ENCODE results near the gene CRIM1. TPM values are rescaled to one million over a fixed set of nuclear protein-coding genes. Genes with fewer than 3 reads are reported as not detected.

The CRIM1 gene
- total RNA-seq, 4 donors from 2014 or later: 179 to 229 (median 188) TPM

DNA sequence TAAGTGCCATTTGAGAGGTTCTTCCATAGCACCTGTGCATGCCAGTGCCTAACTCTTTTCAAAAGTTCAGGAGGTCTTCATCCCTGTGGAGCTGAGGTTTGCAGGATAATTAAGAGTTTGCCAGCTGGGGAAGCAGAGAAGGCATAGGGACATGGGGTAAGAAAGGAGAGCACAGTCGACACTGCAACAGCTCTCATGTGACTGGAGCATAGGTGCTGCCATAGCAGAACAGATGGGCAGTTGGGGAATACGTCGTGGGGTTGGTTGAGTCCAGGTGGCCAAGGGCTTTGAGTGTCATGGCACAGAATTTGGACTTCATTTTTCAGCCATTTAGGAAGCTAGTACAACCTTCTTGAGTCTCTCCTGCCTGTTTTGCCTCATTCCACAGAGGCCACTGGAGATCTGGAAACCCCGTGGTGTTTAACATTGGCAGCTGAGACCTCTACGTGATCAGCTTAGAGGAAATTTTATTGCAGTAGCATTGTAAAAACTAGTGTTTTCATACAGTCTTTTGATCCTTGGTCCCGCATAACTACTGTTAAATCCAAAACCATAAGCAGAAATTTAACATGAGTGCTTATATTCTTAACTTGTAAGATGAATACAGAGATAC lies 65.1 kb downstream of the CRIM1 start:
- WGBS, 2 donors: 78 to 89% methylated on average over 6 of the region's 6 CpGs

DNA sequence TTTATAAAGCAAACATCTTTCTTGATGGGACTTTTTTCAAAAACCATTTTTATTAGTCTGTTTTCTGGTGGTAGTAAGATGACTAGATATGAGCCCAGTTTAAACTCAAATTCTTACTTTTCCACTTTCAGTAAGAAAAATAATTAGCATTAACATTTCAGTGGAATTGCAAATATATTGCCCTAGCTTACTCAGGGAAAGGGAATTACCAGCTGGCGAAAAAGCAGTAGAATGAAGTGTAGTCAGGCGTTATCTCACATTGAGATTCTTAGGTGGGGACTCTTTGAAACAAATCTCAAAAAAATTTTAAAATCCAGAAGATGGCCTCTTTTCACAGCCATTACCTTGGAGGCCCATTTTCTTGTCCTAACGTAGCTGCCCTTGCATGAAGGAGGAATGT lies 65.8 kb downstream of the CRIM1 start:
- DNase-seq (ENCODE audit: low spot score in 2 of 2): no peak
- Histone ChIP-seq H3K27ac (no peak overlapping the region), H3K36me3 (no peaks in the 10 kb centered on the region), H3K4me3 (no peak overlapping the region), H3K4me1 (peaks cover 0 to 26% (median 1%) of the 10 kb centered on the region in 4 donors), H3K9me3 (no peaks in the 10 kb centered on the region), H3K27me3 (no peaks in the 10 kb centered on the region)
- 93 to 95% methylated on average over 3 of the region's 3 CpGs for WGBS, 2 donors
- TF ChIP-seq EP300 (IDR thresholded peaks at IDR 0.05): no peak
- TF ChIP-seq, protein P1, sequence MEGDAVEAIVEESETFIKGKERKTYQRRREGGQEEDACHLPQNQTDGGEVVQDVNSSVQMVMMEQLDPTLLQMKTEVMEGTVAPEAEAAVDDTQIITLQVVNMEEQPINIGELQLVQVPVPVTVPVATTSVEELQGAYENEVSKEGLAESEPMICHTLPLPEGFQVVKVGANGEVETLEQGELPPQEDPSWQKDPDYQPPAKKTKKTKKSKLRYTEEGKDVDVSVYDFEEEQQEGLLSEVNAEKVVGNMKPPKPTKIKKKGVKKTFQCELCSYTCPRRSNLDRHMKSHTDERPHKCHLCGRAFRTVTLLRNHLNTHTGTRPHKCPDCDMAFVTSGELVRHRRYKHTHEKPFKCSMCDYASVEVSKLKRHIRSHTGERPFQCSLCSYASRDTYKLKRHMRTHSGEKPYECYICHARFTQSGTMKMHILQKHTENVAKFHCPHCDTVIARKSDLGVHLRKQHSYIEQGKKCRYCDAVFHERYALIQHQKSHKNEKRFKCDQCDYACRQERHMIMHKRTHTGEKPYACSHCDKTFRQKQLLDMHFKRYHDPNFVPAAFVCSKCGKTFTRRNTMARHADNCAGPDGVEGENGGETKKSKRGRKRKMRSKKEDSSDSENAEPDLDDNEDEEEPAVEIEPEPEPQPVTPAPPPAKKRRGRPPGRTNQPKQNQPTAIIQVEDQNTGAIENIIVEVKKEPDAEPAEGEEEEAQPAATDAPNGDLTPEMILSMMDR (IDR thresholded peaks at IDR 0.05): no peak
- no peak for TF ChIP-seq POLR2A (IDR thresholded peaks at IDR 0.05)

More for the DNA sequence above, 65.1 kb downstream of the CRIM1 start:
- no peak overlapping the region for H3K27ac ChIP-seq
- TF ChIP-seq, protein P1 (IDR thresholded peaks at IDR 0.05): no peak
- TF ChIP-seq EP300 (IDR thresholded peaks at IDR 0.05) (no peak), POLR2A (IDR thresholded peaks at IDR 0.05) (no peak)
- no peaks in the 10 kb centered on the region for H3K36me3 ChIP-seq
- peaks cover 0 to 32% (median 4%) of the 10 kb centered on the region in 4 donors for H3K4me1 ChIP-seq
- no peaks in the 10 kb centered on the region for H3K27me3 ChIP-seq
- no peaks in the 10 kb centered on the region for H3K9me3 ChIP-seq
- H3K4me3 ChIP-seq: no peak overlapping the region
- DNase-seq (ENCODE audit: low spot score in 2 of 2): no peak

GRCh38 chr2:36423172-36423571 lies 67.6 kb downstream of the CRIM1 start:
- Histone ChIP-seq H3K27ac (no peak overlapping the region), H3K4me1 (peaks cover 0 to 34% (median 3%) of the 10 kb centered on the region in 4 donors), H3K9me3 (no peaks in the 10 kb centered on the region), H3K4me3 (no peak overlapping the region), H3K27me3 (no peaks in the 10 kb centered on the region), H3K36me3 (no peaks in the 10 kb centered on the region)
- DNase-seq (ENCODE audit: low spot score in 2 of 2): no peak
- whole genome bisulfite sequencing, 2 donors: 70 to 76% methylated on average over 5 of the region's 5 CpGs
- TF ChIP-seq, protein P1 (IDR thresholded peaks at IDR 0.05): no peak
- no peak for TF ChIP-seq EP300 (IDR thresholded peaks at IDR 0.05)
- no peak for TF ChIP-seq POLR2A (IDR thresholded peaks at IDR 0.05)

DNA sequence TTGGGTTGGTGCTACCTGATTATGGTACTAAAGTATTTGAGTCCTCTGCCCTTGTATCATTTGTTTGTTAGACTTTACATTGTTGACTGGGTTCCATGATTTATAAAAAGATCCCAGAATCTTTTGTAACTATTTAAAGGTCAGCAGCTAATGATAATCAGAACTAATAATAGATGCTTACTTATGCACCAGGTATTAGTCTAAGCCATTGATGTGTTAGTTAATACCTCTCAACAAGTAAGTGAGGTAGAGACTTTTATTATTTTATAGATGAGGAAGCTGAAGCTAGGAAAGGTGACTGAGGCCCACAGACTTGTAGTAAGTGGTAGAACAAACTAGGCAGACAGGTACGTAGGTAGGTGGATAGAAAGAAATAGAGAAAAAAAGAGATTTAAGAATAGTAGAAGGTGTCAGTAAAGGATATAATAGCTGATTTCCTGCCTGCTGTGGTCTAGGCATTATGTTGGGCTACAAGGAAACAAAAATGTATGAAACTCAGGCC lies 68.1 kb downstream of the CRIM1 start:
- WGBS, 2 donors: 98 to 100% methylated on average over 1 of the region's 1 CpG
- H3K27ac ChIP-seq: no peak overlapping the region
- H3K27me3 ChIP-seq: no peaks in the 10 kb centered on the region
- H3K9me3 ChIP-seq: no peaks in the 10 kb centered on the region
- TF ChIP-seq, protein P1 (IDR thresholded peaks at IDR 0.05): no peak
- TF ChIP-seq POLR2A (IDR thresholded peaks at IDR 0.05) (no peak), EP300 (IDR thresholded peaks at IDR 0.05) (no peak)
- no peaks in the 10 kb centered on the region for H3K36me3 ChIP-seq
- no peak overlapping the region for H3K4me3 ChIP-seq
- DNase-seq (ENCODE audit: low spot score in 2 of 2): no peak
- H3K4me1 ChIP-seq: peaks cover 0 to 32% (median 3%) of the 10 kb centered on the region in 4 donors

DNA sequence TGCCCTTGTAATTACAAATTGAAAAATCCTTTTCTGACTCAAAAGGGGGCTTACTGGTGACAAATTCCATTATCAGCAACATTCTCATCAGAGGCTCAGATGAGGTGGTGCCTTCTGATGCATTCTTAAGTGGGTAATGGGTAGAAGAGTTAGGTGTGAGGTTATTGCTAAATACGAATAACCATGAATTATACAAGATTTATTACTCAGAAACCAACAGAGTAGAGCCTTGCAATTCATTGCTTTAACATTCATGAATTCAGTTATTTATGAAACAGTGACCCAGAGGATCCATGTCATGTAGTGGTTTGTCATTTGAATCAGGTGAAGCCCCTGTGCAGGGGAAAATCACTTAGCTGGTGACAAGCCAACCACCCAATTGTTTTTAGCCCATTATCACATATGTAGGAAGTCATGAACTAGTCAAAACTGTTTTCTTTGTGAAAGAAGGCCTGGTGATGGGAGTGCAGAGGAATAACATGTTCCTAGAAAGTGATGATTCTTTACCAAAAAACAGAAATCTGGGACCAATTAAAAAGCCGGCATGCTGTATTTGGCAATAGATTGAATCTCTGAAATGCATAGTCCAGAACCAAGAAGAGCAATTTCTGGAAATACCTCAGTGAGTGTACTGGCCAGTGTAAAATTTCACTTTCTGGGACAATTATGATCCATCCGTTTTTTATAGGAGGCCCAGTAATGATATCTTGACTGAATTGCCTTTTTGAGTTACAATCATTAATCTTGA lies 70.2 kb downstream of the CRIM1 start:
- WGBS, 2 donors: 73 to 81% methylated on average over 3 of the region's 3 CpGs
- H3K4me1 ChIP-seq: peaks cover 0 to 40% (median 7%) of the 10 kb centered on the region in 4 donors
- H3K36me3 ChIP-seq: no peaks in the 10 kb centered on the region
- no peak for DNase-seq (ENCODE audit: low spot score in 2 of 2)
- H3K9me3 ChIP-seq: no peaks in the 10 kb centered on the region
- TF ChIP-seq POLR2A (IDR thresholded peaks at IDR 0.05): no peak
- TF ChIP-seq, protein P1 (IDR thresholded peaks at IDR 0.05): no peak
- no peak for TF ChIP-seq EP300 (IDR thresholded peaks at IDR 0.05)
- H3K27ac ChIP-seq: no peak overlapping the region
- no peaks in the 10 kb centered on the region for H3K27me3 ChIP-seq
- H3K4me3 ChIP-seq: no peak overlapping the region

Data from tibial nerve (tissue), 4 donors.